ENCODE measurements around the gene TOP1.

Gene TOP1

DNA sequence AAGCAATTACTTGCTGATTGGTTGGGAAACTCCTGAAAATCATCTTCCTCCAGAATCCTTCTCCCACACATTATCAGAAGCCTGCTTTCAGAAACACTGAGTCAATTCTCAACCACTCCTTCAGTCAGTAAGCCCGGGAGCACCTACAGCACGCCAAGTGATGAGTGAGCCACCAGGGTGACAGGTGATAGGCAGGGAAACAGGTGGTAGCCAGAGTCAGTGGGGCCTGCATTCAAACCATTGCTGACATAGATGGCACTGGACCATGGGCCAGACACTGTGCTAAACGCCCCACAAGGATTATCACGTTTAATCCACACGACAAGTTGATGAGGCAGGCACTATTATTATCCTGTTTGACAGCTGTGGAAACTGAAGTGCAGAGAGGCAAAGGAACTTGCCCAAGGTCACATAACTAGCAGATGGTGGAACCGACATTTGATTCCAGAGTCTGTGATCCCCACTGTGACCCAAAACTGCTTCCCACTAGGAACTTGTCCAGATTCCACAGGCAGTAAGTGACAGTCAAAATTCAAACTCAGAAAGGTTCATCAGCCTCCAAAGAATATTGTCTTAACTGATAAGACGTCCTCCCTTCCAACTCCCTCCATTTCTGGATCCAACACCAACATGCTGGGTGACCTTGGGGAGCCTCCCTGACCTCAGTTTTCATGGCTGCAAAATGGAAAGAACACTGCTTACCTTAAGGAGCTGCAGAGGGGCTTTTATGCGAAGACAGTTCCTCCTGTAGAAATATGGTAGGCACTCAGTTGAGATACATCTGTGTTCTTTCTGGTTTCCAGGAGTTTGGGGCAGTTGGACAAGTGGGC lies 23.9 kb upstream of the TOP1 start:
- no peak for DNase-seq

DNA sequence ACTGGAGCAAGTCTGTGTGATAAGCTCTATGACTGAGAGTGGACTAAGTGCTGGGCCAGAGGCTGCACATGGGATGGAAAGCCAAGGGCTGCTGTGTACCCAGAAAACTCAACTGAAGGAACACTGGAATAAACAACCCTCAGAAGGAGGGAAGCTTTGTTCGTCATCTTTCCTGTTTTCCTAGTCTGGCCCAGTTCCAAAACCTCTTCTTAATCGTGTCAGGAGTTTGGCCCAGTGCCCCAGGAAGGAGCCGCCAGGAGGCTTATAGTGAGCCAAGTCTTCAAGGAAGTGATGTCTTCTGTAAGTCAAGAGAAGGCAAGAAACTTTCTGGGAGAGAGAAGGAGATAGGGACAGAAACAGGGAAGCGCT lies 23.3 kb upstream of the TOP1 start:
- no peak for DNase-seq

DNA sequence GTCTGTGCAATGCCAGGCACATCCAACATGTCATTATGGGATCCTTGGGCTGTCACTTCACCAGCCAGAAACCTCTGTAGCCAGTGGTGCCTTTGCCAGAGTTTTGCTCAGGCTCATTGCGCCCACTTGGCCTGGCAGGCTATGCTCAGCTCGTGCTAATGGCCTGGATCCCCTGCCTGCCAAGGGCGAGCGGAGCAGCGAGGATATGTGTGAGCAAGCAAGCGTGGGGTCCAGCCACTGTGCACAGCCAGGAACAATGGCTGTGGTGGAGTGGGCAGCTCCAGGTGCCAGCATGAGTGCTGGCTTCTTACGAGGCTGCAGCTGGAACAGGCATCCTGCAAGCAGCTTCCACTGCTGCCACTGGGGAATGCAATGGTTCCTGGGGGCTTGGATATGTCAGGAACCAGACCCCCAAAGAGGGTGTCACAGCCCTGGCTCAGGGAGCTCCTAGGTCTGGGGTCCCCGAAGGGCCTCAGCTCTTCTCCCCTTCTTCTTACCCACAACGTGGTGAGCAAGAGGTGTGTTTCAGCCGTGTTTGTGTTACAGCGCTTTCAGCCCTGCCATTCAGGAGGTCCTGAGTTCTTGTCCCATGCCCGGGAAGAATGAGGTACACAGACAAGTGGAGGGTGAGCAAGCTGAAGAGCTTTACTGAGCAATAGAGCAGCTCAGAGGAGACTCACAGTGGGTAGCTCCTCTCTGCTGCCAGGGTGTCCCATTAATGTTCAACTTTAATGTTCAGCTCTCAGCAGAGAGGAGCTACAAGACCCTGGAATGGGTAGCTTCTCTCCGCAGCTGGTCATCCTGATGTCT lies 22.3 kb upstream of the TOP1 start:
- no peak for DNase-seq

DNA sequence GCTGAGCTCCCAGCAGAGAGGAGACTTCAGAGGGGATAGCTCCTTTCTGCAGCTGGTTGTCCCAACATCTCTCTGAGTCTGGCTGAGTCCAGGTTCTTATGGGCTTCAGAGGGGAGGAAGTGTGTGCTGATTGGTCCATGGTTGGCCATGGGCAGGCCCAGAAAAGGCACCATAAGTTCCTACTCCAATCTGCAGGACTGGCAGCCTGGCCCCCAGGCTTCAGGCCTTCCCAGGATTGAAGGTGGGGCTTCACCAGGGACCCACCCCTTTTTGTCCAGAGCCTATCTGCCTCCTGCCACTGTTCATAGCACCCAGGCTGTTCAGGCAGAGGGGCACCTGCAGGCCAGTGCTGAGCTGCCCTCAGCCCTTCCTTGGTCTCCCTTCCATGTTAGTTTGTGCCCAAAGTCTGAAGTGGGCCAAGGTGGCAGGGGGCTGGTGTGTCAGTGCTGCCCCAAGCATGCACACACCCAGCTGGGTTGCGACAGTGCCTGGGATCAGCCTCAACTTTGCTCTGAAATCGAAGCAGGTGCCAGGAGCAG lies 21.6 kb upstream of the TOP1 start:
- no peak for DNase-seq

DNA sequence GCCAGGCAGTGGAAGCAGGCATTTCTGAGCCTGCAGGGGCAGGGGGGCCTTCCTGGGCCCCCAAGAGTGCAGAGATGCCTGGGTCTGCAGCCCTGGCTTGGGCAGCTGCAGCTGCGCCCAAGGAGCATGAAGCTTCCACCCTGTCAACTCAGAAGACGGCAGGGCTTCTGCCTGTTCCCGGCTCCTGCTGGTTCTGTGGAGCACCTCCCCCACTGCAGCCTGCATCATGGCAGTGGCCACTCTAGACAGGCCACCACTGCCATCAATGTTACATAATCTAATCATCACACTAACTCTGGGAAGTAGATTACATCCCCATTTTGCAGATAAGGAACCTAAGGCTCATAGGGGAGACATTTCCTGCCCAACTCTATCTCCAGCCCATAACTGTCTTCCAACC lies 21.1 kb upstream of the TOP1 start:
- no peak for DNase-seq

DNA sequence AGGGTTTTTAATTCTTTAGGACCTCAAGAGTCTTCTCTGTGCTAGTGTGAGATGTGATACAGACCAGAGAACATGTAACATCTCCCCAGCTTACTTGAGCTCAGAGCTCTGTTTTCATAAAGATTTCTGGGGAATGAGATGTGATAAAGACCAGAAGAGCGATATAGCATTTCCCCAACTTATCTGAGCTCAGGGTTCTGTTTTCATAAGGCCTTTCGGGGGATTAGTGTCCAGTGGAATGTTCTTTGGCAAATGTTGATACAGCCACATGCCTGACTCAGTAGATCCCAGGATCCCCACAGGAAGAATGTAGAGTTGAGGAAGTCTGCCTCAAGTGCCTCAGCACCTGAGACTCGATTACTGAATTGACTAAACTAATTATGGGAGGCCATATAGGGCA lies 18.7 kb upstream of the TOP1 start:
- DNase-seq, result no peak

DNA sequence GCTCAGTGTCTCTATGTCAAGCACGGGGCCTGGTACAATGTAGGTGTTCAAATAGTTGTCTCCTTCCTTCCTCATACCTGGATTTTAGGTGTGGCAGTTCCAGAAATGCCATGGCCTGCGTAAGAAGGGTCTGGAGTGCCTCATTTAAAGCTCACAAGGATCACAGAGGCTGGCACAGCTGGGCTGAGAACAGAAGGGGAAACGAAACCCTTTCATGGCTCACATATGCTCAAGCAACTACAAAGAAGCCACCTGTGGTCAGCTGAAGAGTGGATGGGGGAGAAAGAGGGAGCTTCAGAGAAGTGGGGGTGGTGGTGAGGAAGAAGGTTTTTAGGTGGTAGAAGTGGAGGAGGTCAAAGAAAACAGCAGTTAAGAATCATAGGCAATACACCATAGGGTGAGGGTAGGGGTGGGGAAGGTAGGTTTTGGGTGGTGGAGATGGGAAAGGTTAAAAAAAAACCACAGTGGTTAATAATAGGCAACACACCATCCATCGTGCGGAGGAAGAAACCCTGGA lies 17.0 kb upstream of the TOP1 start:
- no peak for DNase-seq

DNA sequence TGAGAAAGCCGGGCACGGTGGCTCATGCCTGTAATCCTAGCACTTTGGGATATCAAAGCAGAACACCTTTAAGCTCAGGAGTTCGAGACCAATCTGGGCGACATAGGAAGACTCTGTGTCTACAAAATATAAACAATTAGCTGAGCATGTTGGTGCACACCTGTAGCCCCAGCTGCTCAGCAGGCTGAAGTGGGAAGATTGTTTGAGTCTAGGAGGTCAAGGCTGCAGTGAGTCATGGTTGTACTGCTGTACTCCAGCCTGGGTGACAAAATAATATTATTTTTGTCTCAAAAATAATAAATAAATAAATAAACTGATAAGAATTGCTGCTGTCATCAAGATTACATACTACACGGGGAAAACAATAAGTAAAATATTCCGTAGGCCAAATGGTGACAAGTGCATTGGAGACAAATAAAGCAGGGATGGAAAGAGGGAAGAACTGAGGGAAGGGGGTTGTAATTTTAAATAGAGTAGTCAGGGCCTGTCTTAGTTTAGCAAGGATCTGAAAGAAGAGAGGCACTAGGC lies 14.0 kb upstream of the TOP1 start:
- DNase-seq, result no peak

DNA sequence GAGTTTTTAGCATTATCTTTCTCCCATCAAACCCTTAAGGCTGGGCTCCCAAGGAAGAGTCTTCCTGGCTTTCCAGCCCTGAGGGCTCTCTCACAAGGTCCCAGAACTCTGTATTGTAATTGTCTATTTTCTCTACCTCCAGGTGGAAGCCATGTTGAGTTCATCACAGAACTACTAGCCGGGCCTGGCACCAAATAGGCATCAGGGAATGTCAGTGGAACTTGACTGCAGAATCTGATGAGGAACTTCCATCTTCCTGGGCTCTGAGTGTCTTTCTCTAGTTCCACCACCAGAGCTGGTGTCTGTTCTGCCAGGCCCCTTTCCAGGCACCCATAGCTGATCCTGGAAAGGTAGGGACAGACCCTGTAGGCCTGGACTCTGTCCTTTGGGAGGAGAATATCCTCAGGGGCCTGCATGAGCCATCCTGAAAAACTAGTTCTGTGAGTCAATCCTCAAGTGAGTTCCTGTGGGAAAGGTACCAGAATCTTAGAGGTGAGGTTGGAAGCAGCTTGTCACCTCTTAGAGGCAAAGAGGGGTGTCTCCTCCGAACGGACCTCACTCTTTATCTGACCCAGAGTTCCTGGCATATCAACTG lies 11.1 kb upstream of the TOP1 start:
- no peak for DNase-seq

DNA sequence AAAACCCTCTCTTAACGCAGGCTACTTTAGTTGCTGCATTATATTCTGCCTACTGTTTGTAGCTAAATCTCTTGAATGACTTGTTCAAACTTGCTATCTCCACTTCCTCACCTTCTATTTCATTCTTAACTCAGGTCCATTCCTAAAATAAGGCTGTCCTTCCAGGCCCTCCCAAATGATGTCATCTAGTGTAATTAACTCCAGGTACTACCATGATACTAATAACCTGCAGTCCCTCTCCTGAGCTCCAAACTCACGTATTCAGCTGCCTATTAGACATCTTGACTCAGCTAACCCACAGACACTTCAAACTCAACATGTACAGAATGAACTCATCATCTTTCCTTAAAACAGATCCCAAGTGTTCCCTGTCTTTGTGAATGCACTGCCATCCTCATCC lies 10.5 kb upstream of the TOP1 start:
- no peak for DNase-seq

DNA sequence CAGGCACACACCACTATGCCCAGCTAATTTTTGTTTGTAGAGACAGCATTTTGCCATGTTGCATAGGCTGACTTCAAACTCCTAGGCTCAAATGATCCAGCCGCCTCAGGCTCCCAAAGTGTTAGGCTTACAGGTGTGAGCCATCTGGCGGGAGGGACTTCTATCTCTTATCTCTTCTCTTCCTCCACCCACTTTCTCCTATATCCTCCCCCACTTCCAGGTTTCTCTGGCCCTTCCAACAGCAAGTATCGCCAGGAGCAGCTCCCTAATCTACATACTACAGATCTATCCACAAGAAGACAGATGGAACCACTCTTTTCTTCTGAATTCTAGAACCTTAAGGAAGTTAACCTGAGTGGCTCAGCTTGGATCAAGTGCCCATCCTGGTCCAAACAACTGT lies 5.1 kb upstream of the TOP1 start:
- no peak for DNase-seq

DNA sequence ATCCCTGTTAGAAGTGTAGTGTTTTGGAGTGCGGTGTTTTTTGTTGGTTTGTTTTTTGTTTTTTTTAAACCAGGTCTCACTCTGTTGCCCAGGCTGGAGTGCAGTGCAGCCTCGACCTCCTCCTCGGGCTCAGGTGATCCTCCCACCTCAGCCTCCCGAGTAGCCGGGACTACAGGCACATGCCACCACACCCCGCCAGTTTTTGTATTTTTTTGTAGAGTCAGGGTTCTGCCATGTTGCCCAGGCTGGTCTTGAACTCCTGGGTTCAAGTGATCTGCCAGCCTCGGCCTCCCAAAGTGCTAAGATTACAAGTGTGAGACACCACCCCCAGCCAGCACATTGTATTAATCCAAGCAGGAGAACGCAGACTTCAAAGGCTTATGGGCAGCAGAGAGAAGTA lies 1.3 kb upstream of the TOP1 start:
- DNase-seq, result no peak

DNA sequence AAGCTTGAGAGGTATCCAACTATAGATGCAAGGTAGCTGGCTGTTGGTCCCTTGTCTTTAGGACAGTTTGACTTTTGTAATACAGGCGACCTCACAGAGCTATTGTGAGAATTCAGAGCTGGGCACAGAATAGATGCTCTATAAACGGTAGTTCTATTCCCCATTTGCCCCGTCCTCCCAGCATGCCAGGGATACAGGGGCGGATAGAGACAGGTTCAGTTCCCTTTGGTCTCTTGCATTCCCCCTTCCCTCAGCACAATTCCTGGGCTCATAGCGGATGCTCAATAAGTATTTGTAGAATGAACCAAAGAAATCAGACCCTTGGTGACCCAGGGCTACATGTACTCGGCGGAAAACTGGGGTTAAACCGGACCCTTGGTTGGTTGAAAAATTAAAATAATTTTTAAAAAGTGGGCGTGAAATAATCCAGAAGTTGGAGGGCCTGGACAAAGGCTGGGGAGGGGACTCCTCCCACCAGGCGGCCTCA lies 707 bp upstream of the TOP1 start:
- DNase-seq, result no peak

DNA sequence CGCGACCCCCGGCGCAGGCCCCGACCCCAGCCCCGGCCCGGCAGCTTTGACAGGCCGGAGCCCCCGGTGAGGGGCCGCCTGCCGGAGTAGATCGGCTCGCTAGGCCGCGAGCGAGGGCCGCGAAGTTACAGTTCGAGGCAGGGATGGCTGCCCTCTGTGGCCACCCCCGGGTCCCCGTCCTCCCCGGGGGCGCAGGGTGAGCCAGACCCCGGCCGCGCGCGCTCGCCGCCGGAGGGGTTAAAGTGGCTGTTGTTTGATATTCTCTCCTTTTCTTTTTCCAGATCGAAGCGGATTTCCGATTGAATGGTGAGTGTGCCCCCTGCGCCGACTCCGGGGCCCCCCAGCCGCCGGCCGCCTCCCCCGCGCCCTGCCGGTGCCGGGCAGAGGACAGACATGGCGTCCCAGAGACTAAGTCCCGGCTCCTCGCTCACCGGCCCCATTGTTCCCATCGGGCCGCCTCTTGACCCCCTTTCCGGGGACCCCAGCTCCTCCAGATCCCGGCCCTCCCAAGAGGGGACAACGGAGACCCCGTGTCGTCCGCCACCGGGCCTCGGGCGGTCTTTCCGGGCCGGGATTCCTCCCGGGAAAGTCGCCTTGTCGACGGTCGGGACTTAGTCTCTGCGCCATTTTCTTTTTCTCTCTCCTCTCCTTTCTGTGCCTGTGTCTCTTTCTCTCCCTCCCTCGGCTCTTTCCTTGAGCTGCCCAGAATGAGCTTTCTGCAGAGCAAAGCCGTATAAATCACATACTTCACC lies 704 bp downstream of the TOP1 start:
- DNase-seq, result peak; percentile 45

DNA sequence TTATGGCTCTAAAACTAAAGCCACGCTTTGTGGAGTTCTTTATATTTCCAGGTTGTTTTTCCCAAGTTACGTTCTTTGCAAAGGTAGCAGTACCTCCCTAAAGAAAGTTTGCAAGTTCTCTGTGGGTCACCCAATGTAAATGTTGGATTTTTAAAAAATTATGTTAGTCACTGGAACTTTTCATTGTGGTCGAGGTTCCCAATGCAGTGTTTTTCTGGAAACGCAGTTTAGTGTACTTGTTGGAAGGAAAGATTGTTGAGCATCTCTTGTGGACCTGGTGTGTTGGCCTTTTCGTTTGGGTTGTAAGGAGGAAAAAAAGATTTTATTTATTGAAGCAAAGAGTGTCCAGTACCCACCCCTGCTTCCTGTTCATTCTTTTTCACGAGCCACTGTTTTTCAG lies 1.4 kb downstream of the TOP1 start:
- no peak for DNase-seq

DNA sequence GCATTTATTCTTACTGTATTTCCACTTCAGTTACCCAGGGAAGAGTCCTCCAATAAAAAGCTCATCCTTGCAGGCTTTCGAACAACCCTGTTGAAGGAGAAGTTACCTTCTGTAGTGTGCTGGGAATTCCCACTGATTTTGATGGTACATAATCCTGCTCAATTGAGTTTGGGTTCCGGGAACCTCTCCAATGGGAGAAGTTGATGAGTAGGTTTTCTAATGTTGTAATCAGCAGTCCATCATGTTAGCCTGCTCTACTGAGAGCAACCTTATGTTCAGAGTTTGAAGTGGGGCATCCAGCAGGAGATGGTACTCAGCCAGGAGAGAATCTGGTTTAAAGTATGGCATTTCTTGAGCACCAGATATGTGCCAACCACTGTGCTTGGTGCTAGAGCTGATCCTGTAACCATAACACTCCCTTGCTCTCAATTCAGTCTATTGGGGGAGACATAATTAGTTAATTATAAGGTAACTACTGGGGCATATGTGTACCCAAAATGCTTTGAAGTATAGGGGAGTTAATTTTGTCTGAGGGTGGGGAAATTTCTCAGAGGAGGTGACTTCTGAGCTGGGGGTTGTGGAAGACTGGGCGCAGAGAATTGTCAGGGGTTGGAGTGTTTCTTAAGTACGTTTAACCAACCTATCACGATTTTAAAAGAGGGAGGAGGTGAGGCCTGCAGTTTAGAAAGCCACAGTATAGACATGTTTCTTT lies 2.1 kb downstream of the TOP1 start:
- no peak for DNase-seq

DNA sequence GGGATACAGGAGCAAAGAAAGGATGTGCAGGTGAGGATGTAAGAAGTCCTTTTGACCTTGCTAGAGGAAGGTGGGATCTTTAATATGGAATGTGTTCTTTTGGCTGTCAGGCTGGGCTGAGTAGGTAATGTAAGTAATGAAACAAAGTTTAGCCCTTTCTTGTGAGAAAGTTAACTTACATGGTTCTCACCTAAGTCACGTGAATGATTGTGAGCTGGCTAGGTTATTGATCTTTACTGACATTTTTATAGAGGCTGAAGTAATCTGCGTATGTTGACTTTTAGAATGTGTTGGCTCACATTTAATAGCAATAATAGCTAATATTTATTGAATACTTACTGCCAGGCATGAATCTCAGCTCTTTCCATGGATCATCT lies 2.6 kb downstream of the TOP1 start:
- no peak for DNase-seq

DNA sequence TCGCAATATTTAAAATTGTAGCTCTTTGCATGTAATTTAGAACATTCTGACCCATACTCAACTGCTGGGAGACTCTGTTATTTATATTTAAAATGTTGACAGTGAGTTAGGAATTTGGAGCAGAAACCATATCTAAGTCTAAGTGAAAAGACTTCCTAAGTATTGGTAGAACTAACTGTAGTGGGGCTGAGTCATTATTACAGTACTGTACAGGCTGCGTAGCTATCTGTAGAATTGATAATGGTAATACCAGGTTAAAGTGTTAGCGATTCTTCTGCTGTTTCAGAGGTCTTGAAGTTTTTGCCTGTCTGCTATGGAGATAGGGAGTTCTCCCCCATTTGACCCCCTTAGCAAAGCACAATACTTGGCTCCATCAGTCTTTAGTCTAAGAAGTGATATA lies 3.6 kb downstream of the TOP1 start:
- DNase-seq, result no peak

DNA sequence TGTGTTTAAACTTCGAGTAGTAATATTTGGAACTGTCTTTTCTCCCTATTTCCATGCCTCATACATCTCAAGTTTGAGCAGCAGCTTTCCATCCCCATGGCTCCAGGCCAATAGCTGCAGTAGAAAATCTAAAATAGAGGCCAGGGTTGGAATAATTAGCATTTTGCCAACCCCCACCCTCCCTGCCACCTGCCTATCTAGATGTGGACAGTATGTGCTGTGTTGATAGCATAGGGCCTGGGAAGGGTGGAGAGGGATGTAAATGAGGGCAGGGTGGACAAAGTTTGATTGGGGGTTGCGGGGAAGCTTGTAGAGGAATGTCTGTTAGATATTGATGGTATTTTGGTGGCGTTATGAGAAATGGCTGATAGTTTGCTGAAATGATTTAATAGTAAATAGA lies 5.6 kb downstream of the TOP1 start:
- no peak for DNase-seq

DNA sequence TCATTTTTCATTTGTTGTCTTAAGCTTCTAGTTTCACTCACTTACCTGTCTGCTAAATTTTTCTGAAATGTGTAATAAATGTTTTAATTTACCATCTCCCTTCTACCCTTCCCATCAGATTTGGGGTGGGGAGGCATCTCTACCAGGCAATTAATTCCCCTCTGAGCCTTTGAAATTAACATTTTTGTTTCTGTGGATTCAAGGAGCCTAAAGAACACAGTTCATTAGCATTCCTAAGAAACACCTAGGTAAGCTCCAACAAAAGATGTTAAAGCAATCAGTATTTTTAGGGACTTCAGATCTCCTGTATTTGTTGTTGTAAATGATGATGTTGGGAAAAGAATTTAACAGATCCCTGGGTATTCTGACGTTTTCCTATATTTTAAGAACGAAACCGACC lies 6.6 kb downstream of the TOP1 start:
- no peak for DNase-seq

DNA sequence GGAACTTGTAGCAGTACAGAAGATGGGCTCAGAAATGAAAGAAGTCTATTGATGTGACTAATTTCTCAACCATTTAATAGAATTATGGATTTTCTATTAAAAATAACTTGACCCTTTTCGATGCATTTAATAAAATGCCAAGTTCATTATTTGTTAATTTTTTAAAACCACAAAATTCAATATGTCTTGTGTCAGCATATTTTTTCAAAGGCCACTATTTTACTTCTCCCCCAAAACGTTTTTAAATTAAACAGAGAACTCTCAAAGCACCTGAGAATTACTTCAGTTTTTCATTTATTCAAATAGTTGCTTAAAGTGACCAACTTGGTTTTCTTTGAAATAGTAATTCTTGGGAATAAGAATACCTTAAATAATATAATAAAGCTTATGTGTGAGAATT lies 8.6 kb downstream of the TOP1 start:
- DNase-seq, result no peak

Measured in NCI-H146 (cell line).